CD14-positive monocyte (primary cell): ENCODE data around the gene CCDC116. TPM values are rescaled to one million over a fixed set of nuclear protein-coding genes. Genes with fewer than 3 reads are reported as not detected.

Source experiments
- DNase-seq, 3 donors: peaks; one replicate each; pipeline ENCODE4 v3.0.0-alpha.2; 2011 to 2022
- H2AFZ ChIP-seq: 2 replicates; pipeline ENCODE4 v1.6.0; 2012; ENCODE audit warnings: mild to moderate bottlenecking, low read depth, low read length, inconsistent platforms; ENCODE audit not compliant: insufficient read depth, poor library complexity, severe bottlenecking
- H3K27ac ChIP-seq, 2 donors: 1 replicate in 1 of 2; 2 replicates in 1 of 2; pipeline ENCODE4 v1.5.1; 2012 to 2013; ENCODE audit warnings: low read length in 2 of 2, control low read depth in 1 of 2, inconsistent platforms in 1 of 2, low read depth in 1 of 2, mild to moderate bottlenecking in 1 of 2
- H3K27me3 ChIP-seq, 2 donors: one replicate each; pipeline versions ENCODE4 v1.6.0 to v1.6.1; 2011 to 2013; ENCODE audit warnings: low read length in 2 of 2; ENCODE audit not compliant: control insufficient read depth in 2 of 2, insufficient read depth in 2 of 2
- H3K36me3 ChIP-seq, 2 donors: replicated peaks in 1 of 2; 1 replicate in 1 of 2; 2 replicates in 1 of 2; pipeline versions ENCODE4 v1.5.1 to v1.6.1; 2012 to 2013; ENCODE audit warnings: low read length in 2 of 2, control low read depth in 1 of 2, inconsistent platforms in 1 of 2, mild to moderate bottlenecking in 1 of 2; ENCODE audit not compliant: insufficient read depth in 2 of 2, control insufficient read depth in 1 of 2
- H3K4me1 ChIP-seq, 2 donors: 1 replicate in 1 of 2; 2 replicates in 1 of 2; pipeline versions ENCODE4 v1.5.1 to v1.6.1; 2012 to 2013; ENCODE audit warnings: low read length in 2 of 2, control low read depth in 1 of 2, inconsistent platforms in 1 of 2, mild to moderate bottlenecking in 1 of 2, moderate library complexity in 1 of 2; ENCODE audit not compliant: insufficient read depth in 2 of 2, control insufficient read depth in 1 of 2
- H3K4me2 ChIP-seq: replicated peaks from 2 replicates; pipeline ENCODE3; 2012; ENCODE audit warnings: low read length, moderate library complexity, mild to moderate bottlenecking; ENCODE audit not compliant: poor library complexity, severe bottlenecking; ENCODE audit errors: extremely low read depth
- H3K4me3 ChIP-seq, 3 experiments: fragments of 200-600 bp in 1 of 3; sonication (generic) in 1 of 3; replicated peaks in 1 of 3; 1 replicate in 2 of 3; 2 replicates in 1 of 3; pipeline ENCODE4 v1.5.1; 2011 to 2013; ENCODE audit warnings: low read length in 3 of 3, mild to moderate bottlenecking in 3 of 3, control low read depth in 2 of 3, low read depth in 2 of 3, inconsistent platforms in 1 of 3, moderate library complexity in 1 of 3
- H3K79me2 ChIP-seq: 2 replicates; pipeline ENCODE4 v1.6.0; 2012; ENCODE audit warnings: mild to moderate bottlenecking, control low read depth, inconsistent platforms, low read length, moderate library complexity; ENCODE audit not compliant: insufficient read depth
- H3K9ac ChIP-seq: 2 replicates; pipeline ENCODE4 v1.6.0; 2017; ENCODE audit warnings: low read length, mild to moderate bottlenecking; ENCODE audit not compliant: insufficient read depth, poor library complexity, severe bottlenecking
- H3K9me3 ChIP-seq, 2 donors: replicated peaks in 1 of 2; 1 replicate in 1 of 2; 2 replicates in 1 of 2; pipeline versions ENCODE4 v1.5.1 to v1.6.1; 2012 to 2013; ENCODE audit warnings: low read length in 2 of 2, control low read depth in 1 of 2; ENCODE audit not compliant: control insufficient read depth in 1 of 2, insufficient read depth in 1 of 2
- H4K20me1 ChIP-seq: 2 replicates; pipeline ENCODE4 v1.6.0; 2012; ENCODE audit warnings: mild to moderate bottlenecking, low read length, control low read depth, moderate library complexity; ENCODE audit not compliant: insufficient read depth
- H3K27ac Mint-ChIP-seq, 7 donors: one replicate each; pipeline ENCODE4 v1.8.0; 2020; ENCODE audit warnings: mild to moderate bottlenecking in 7 of 7, mixed read lengths in 7 of 7, moderate library complexity in 6 of 7, inconsistent platforms in 2 of 7
- H3K27me3 Mint-ChIP-seq, 3 donors: one replicate each; pipeline ENCODE4 v1.8.0; 2021 to 2022; ENCODE audit warnings: low read depth in 3 of 3, mild to moderate bottlenecking in 3 of 3, mixed read lengths in 3 of 3, moderate library complexity in 3 of 3, inconsistent platforms in 1 of 3
- H3K36me3 Mint-ChIP-seq, 2 donors: one replicate each; pipeline ENCODE4 v1.8.0; 2020; ENCODE audit warnings: mixed read lengths in 2 of 2, inconsistent platforms in 1 of 2, mild to moderate bottlenecking in 1 of 2
- H3K4me1 Mint-ChIP-seq: one replicate; pipeline ENCODE4 v1.8.0; 2020; ENCODE audit warnings: mild to moderate bottlenecking, mixed read lengths
- H3K4me3 Mint-ChIP-seq, 2 donors: one replicate each; pipeline ENCODE4 v1.8.0; 2020; ENCODE audit warnings: mild to moderate bottlenecking in 2 of 2, mixed read lengths in 2 of 2, moderate library complexity in 1 of 2
- H3K9me3 Mint-ChIP-seq, 7 donors: one replicate each; pipeline ENCODE4 v1.8.0; 2020 to 2022; ENCODE audit warnings: mixed read lengths in 7 of 7, mild to moderate bottlenecking in 6 of 7, moderate library complexity in 6 of 7, inconsistent platforms in 2 of 7
- CTCF ChIP-seq: fragments of 200-600 bp; IDR thresholded peaks from one replicate; pipeline ENCODE4 v1.8.0; 2022; ENCODE audit warnings: antibody characterized with exemption, mild to moderate bottlenecking
- WGBS: methylation state at CpG from one replicate; pipeline ENCODE4 v1.1.5; 2013; ENCODE audit warnings: missing lambda C conversion rate; ENCODE audit not compliant: insufficient coverage; 5-methylcytosine and 5-hydroxymethylcytosine counted together
- intact Hi-C, 2 donors: fragments of 100-400 bp; cut with micrococcal nuclease; formaldehyde crosslinking; loops; one replicate each; pipeline versions ENCODE4 v1.15.0 to v1.15.1; 2023
- polyA plus RNA-seq, 3 donors: library from polyadenylated mRNA; depleted of rRNA in 1 of 3; unstranded in 2 of 3; stranded (reverse) in 1 of 3; fragments of 300-500 nt in 2 of 3; fragments of >200 nt in 1 of 3; fragmentation: Illumina TruSeq in 2 of 3; gene quantifications; 1 replicate in 2 of 3; 2 replicates in 1 of 3; pipeline ENCODE4 v1.2.3, GENCODE V29; 2012 to 2021

CCDC116 gene
- polyA plus RNA-seq, 3 donors: 0.21 TPM; not detected in 2

DNA sequence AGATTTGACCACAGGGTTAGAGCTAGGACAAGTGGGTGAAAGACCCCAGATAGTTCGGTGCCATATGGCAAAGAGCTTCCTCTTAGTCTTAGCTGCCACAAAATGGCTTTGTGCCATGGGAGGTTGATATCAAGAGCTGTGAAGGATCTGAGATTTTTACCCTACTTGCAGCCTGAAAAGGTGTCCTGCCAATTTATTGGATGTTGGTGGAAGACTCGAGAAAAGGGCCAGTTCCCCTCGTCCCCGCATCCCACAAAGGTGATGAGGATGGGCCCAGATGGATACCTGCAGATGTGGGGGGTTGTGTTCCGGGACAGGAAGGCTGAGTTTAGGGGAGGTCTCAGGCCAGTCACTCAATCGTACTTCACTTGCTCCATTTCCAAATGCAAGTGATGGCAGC lies 30.0 kb upstream of the CCDC116 start:
- H3K9me3 ChIP-seq: no peaks in the 10 kb centered on the region
- intact Hi-C loops: no loop called here
- no peak for TF ChIP-seq CTCF
- peaks cover 14 to 15% of the 10 kb centered on the region in 2 donors for H3K4me1 ChIP-seq
- Mint-ChIP-seq H3K27me3 (no peaks in the 10 kb centered on the region), H3K4me3 (no peak overlapping the region), H3K36me3 (peaks cover 14 to 29% of the 10 kb centered on the region in 2 donors), H3K27ac (peak overlapping the region in 4 of 7 donors; percentile 26 to 61 (median 49)), H3K9me3 (peaks cover 0 to 1% (median 0%) of the 10 kb centered on the region in 7 donors), H3K4me1 (peaks cover 38% of the 10 kb centered on the region)
- H4K20me1 ChIP-seq: peaks cover 99% of the 10 kb centered on the region
- H3K79me2 ChIP-seq: peaks cover 100% of the 10 kb centered on the region
- H3K4me3 ChIP-seq: no peak overlapping the region
- no peak overlapping the region for H3K9ac ChIP-seq
- WGBS: 80% methylated on average over 2 of the region's 6 CpGs
- DNase-seq: no peak
- peaks cover 2 to 19% of the 10 kb centered on the region in 2 donors for H3K36me3 ChIP-seq
- no peaks in the 10 kb centered on the region for H3K27me3 ChIP-seq
- H3K27ac ChIP-seq: peak overlapping the region in 1 of 2 donors; percentile 68
- no peak overlapping the region for H3K4me2 ChIP-seq
- H2AFZ ChIP-seq: no peak overlapping the region

DNA sequence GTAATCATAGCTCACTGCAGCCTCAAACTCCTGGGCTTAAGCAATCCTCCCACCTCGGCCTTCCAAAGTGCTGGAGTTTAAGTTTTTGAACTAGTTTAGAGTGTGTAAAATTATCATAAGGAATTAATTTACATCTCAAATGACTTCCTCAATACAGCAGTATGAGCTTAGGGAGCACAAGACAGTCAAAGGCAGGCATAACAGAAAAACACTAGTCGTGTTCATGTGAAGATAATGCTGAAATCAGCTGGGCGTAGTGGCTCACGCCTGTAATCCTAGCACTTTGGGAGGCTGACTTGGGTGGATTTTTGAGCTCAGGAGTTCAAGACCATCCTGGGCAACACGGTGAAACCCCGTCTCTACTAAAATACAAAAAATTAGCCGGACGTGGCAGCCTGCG lies 28.6 kb upstream of the CCDC116 start:
- intact Hi-C loops: no loop called here
- no peaks in the 10 kb centered on the region for H3K9me3 ChIP-seq
- H3K9ac ChIP-seq: no peak overlapping the region
- no peak overlapping the region for H3K4me2 ChIP-seq
- H3K27me3 Mint-ChIP-seq: no peaks in the 10 kb centered on the region
- peaks cover 100% of the 10 kb centered on the region for H3K79me2 ChIP-seq
- no peak for TF ChIP-seq CTCF
- H3K4me3 ChIP-seq: no peak overlapping the region
- peaks cover 2 to 18% of the 10 kb centered on the region in 2 donors for H3K36me3 ChIP-seq
- H2AFZ ChIP-seq: no peak overlapping the region
- no peak for DNase-seq
- peaks cover 12 to 21% of the 10 kb centered on the region in 2 donors for H3K36me3 Mint-ChIP-seq
- H3K4me1 Mint-ChIP-seq: peaks cover 43% of the 10 kb centered on the region
- H3K4me3 Mint-ChIP-seq: no peak overlapping the region
- H3K9me3 Mint-ChIP-seq: no peaks in the 10 kb centered on the region
- peaks cover 99% of the 10 kb centered on the region for H4K20me1 ChIP-seq
- 83% methylated on average over 2 of the region's 9 CpGs for WGBS
- H3K27ac Mint-ChIP-seq: peak overlapping the region in 1 of 7 donors; percentile 57
- peaks cover 14 to 15% of the 10 kb centered on the region in 2 donors for H3K4me1 ChIP-seq
- peak overlapping the region in 1 of 2 donors; percentile 69 for H3K27ac ChIP-seq
- no peaks in the 10 kb centered on the region for H3K27me3 ChIP-seq
